ENCODE data around the gene UBAP1.

- TF ChIP-seq, protein P1, sequence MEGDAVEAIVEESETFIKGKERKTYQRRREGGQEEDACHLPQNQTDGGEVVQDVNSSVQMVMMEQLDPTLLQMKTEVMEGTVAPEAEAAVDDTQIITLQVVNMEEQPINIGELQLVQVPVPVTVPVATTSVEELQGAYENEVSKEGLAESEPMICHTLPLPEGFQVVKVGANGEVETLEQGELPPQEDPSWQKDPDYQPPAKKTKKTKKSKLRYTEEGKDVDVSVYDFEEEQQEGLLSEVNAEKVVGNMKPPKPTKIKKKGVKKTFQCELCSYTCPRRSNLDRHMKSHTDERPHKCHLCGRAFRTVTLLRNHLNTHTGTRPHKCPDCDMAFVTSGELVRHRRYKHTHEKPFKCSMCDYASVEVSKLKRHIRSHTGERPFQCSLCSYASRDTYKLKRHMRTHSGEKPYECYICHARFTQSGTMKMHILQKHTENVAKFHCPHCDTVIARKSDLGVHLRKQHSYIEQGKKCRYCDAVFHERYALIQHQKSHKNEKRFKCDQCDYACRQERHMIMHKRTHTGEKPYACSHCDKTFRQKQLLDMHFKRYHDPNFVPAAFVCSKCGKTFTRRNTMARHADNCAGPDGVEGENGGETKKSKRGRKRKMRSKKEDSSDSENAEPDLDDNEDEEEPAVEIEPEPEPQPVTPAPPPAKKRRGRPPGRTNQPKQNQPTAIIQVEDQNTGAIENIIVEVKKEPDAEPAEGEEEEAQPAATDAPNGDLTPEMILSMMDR (IDR thresholded peaks at IDR 0.05), result no peak
- TF ChIP-seq RAD21 (IDR thresholded peaks at IDR 0.05; ENCODE audit: low read length) (no peak), TAF1 (IDR thresholded peaks at IDR 0.05; ENCODE audit: borderline replicate concordance, low read depth, low read length) (no peak), EP300 (IDR thresholded peaks at IDR 0.05; ENCODE audit: borderline replicate concordance in 1 of 2, low read depth in 1 of 2, low read length in 1 of 2) (no peak), IRF3 (IDR thresholded peaks at IDR 0.05; ENCODE audit: low read depth, low read length) (no peak), MAX (IDR thresholded peaks at IDR 0.05; ENCODE audit: low read depth) (no peak), SIN3A (IDR thresholded peaks at IDR 0.05; ENCODE audit: borderline replicate concordance, low read depth, low read length) (no peak), USF2 (IDR thresholded peaks at IDR 0.05; ENCODE audit: borderline replicate concordance, low read depth, low read length) (no peak), FOXJ3 (CRISPR knock-in tag; IDR thresholded peaks at IDR 0.05) (no peak), USF1 (IDR thresholded peaks at IDR 0.05; ENCODE audit: borderline replicate concordance, low read depth) (no peak), NRF1 (IDR thresholded peaks at IDR 0.05; ENCODE audit: low read depth, low read length) (no peak)
These were observed 27.4 kb upstream of the UBAP1 start for GRCh38 chr9:34151398-34151797.

All from SK-N-SH (cell line).